K562 (cell line): ENCODE data around the gene ADCY5. TPM values are rescaled to one million over a fixed set of nuclear protein-coding genes. Genes with fewer than 3 reads are reported as not detected.

Experiments used
- ATAC-seq: fragments of 200-7000 bp; cut with Tn5 transposase; 3 replicates; pipeline ENCODE4 v1.9.1; 2020; ENCODE audit warnings: moderate library complexity
- BruUV-seq: library from RNA; stranded (reverse); fragments of 400-500 nt; replicated peaks from 2 replicates; lab custom pipeline; 2021; lab: Mats Ljungman, UMichigan
- CTCF ChIA-PET: fragments of 300-600 bp; formaldehyde crosslinking; extraction: SDS; loops from one replicate; lab custom pipeline; 2021; ENCODE audit warnings: low intra/inter-chr PET ratio; lab: Yijun Ruan, JAX
- POLR2A ChIA-PET: fragments of 300-600, 350-650 bp; sonication (Branson Sonifier 250); formaldehyde crosslinking; extraction: SDS; loops from one replicate; lab custom pipeline; 2021; ENCODE audit warnings: antibody characterized with exemption, inconsistent platforms; lab: Yijun Ruan, JAX
- DNase-seq, 4 experiments: peaks; one replicate each; pipeline versions ENCODE4 v3.0.0 to v3.0.0-alpha.2; 2011 to 2018; ENCODE audit warnings: low spot score in 3 of 4, mixed read lengths in 3 of 4; ENCODE audit errors: extremely low read depth in 1 of 4
- FAIRE-seq: peaks from 2 replicates; lab custom pipeline; 2011; peaks lifted over from hg19 to GRCh38; lab: Jason Lieb, UNC
- H2AFZ ChIP-seq: 2 replicates; pipeline ENCODE4 v1.6.0; 2011; ENCODE audit warnings: low read depth, low read length, control low read depth, inconsistent platforms
- H3K27ac ChIP-seq: fragments of 200-600 bp; 3 replicates; pipeline ENCODE4 v1.8.0; 2011; ENCODE audit warnings: low read depth, mild to moderate bottlenecking, control low read depth, inconsistent platforms, low read length, moderate library complexity, mixed read lengths; ENCODE audit errors: extremely low read depth
- H3K27me3 ChIP-seq, 2 experiments: fragments of 300-600 bp in 1 of 2; 2 replicates in 1 of 2; 3 replicates in 1 of 2; pipeline versions ENCODE4 v1.6.0 to v1.8.0; 2011; ENCODE audit warnings: inconsistent platforms in 2 of 2, low read length in 2 of 2, mild to moderate bottlenecking in 1 of 2, mixed read lengths in 1 of 2, moderate library complexity in 1 of 2; ENCODE audit not compliant: control insufficient read depth in 2 of 2, insufficient read depth in 2 of 2
- H3K36me3 ChIP-seq: fragments of 300-600 bp; 3 replicates; pipeline ENCODE4 v1.8.0; 2011; ENCODE audit warnings: mild to moderate bottlenecking, low read length, inconsistent platforms; ENCODE audit not compliant: control insufficient read depth, insufficient read depth
- H3K4me1 ChIP-seq, 2 experiments: fragments of 200-600 bp in 1 of 2; replicated peaks in 1 of 2; 2 replicates in 1 of 2; 3 replicates in 1 of 2; pipeline versions ENCODE4 v1.5.1 to v1.8.0; 2011; ENCODE audit warnings: inconsistent platforms in 2 of 2, low read length in 2 of 2, mild to moderate bottlenecking in 1 of 2, mixed read lengths in 1 of 2, moderate library complexity in 1 of 2; ENCODE audit not compliant: control insufficient read depth in 2 of 2, insufficient read depth in 2 of 2
- H3K4me2 ChIP-seq: 2 replicates; pipeline ENCODE4 v1.6.1; 2011; ENCODE audit warnings: low read length, control low read depth, inconsistent platforms, mixed read lengths; ENCODE audit not compliant: insufficient read depth
- H3K4me3 ChIP-seq: fragments of 200-600 bp; sonication (generic), shearing (Covaris generic); 2 replicates; pipeline ENCODE4 v1.5.1; 2016; ENCODE audit warnings: control low read depth, inconsistent platforms
- H3K79me2 ChIP-seq: fragments of 200-600 bp; 3 replicates; pipeline ENCODE4 v1.8.0; 2011; ENCODE audit warnings: low read length, inconsistent platforms; ENCODE audit not compliant: control insufficient read depth, insufficient read depth
- H3K9ac ChIP-seq, 2 experiments: 2 replicates each; pipeline versions ENCODE4 v1.6.0 to v1.6.1; 2011; ENCODE audit warnings: low read depth in 2 of 2, low read length in 2 of 2, control low read depth in 1 of 2, inconsistent platforms in 1 of 2, mild to moderate bottlenecking in 1 of 2, mixed read lengths in 1 of 2; ENCODE audit not compliant: insufficient read depth in 1 of 2
- H3K9me1 ChIP-seq: one replicate; pipeline ENCODE4 v1.6.0; 2011; ENCODE audit warnings: inconsistent platforms, mild to moderate bottlenecking, low read length, moderate library complexity; ENCODE audit not compliant: control insufficient read depth, insufficient read depth
- H3K9me3 ChIP-seq: replicated peaks from 2 replicates; pipeline ENCODE4 v1.5.1; 2011; ENCODE audit warnings: low read depth, low read length, inconsistent platforms; ENCODE audit not compliant: control insufficient read depth, insufficient read depth
- H4K20me1 ChIP-seq: replicated peaks from 2 replicates; pipeline ENCODE4 v1.6.1; 2011; ENCODE audit warnings: low read length, inconsistent platforms, mixed read lengths; ENCODE audit not compliant: control insufficient read depth, insufficient read depth
- ATF7 ChIP-seq: fragments of 450-650 bp; IDR thresholded peaks from 2 replicates; pipeline ENCODE4 v1.7.1; 2014; ENCODE audit warnings: mild to moderate bottlenecking, moderate library complexity
- C11orf30 ChIP-seq: fragments of 450-650 bp; IDR thresholded peaks from 2 replicates; pipeline ENCODE4 v1.6.1; 2016; ENCODE audit warnings: low read depth, mild to moderate bottlenecking
- XRCC5 ChIP-seq: fragments of 200-400 bp; formaldehyde crosslinking; IDR thresholded peaks from 2 replicates; pipeline ENCODE4 v1.6.1; 2017; ENCODE audit warnings: low read depth, mild to moderate bottlenecking, low read length
- WGBS: fragments of 100-300 bp; shearing (Covaris generic); methylation state at CpG from one replicate; pipeline ENCODE4 v1.1.6; 2016; ENCODE audit warnings: low coverage, mixed read lengths; ENCODE audit not compliant: insufficient coverage; ENCODE audit errors: missing lambda C conversion rate; 5-methylcytosine and 5-hydroxymethylcytosine counted together
- in situ Hi-C: fragments of 300-500 bp; cut with MboI; formaldehyde crosslinking; loops from 4 replicates; pipeline ENCODE4 v1.15.0; 2018; ENCODE audit warnings: inconsistent platforms, mixed read lengths
- intact Hi-C: fragments of 100-400 bp; cut with micrococcal nuclease; formaldehyde crosslinking; loops from 2 replicates; pipeline ENCODE4 v1.14.2; 2022
- polyA plus RNA-seq, 8 experiments: library from polyadenylated mRNA; depleted of rRNA in 4 of 8; stranded (reverse) in 5 of 8; unstranded in 3 of 8; fragments of >200 nt; fragmentation: Nextera tagmentation in 2 of 8; fragmentation: Illumina TruSeq in 1 of 8; extraction: Ambion mirVana in 2 of 8; extraction: Trizol in 1 of 8; gene quantifications; 2 replicates each; pipeline versions ENCODE4 v1.2.1 to v1.2.3, GENCODE V29; 2011 to 2014; ENCODE audit warnings: inconsistent platforms in 1 of 8, missing spikeins in 1 of 8
- total RNA-seq, 7 experiments: library from RNA; depleted of rRNA in 6 of 7; stranded (reverse); fragments of >200 nt in 6 of 7; fragmentation: Illumina TruSeq in 2 of 7; extraction: Trizol in 2 of 7; gene quantifications; 2 replicates each; pipeline versions ENCODE4 v1.2.1 to v1.2.3, GENCODE V29; 2011 to 2021; ENCODE audit warnings: low replicate concordance in 1 of 7
- TF ChIP-seq, protein P1 (sequence below): fragments of 450-650 bp; formaldehyde crosslinking; IDR thresholded peaks from 2 replicates; pipeline ENCODE4 v1.4.0; 2020; ENCODE audit warnings: mild to moderate bottlenecking, moderate library complexity

The ADCY5 gene
- total and polyA plus RNA-seq, 9 of the 15 experiments (the other 6 are each of a cell fraction or from before 2014, with no cell fraction given) = under 0.01 TPM; not detected in 8

DNA sequence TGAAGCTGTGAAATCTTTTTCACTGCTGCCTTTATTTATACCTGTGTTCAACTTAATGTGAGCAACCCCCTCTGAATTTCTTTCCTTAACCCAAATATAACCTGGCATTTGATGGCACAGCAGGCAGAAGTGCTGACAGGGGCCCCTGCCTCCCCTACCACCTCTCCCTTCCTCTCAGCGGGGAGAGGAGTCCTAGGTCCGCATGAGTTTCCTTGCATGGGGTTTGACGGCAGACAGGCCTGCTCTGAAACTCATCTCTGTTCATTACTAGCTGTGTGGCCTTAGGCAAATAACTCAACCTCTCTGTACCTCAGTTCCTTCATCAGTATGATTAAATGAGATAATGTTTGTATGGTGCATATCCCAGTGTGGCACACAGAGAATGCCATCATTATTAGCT, 167.5 kb downstream of the ADCY5 start:
- intact Hi-C loops = no loop called here
- Histone ChIP-seq H3K9me3 (no peaks in the 10 kb centered on the region), H3K9ac (no peak overlapping the region), H2AFZ (no peak overlapping the region), H3K27ac (no peak overlapping the region), H3K27me3 (no peaks in the 10 kb centered on the region), H3K4me1 (no peaks in the 10 kb centered on the region), H3K4me2 (no peak overlapping the region), H3K79me2 (no peaks in the 10 kb centered on the region), H3K9me1 (no peaks in the 10 kb centered on the region), H3K4me3 (no peak overlapping the region), H3K36me3 (no peaks in the 10 kb centered on the region), H4K20me1 (peaks cover 6% of the 10 kb centered on the region; the same call in 1 of the 2 replicates)
- ChIA-PET CTCF (no interaction called here), POLR2A (no interaction called here)
- no peak for DNase-seq
- in situ Hi-C loops = no loop called here
- ATAC-seq = no peak
- 0% methylated on average over 3 of the region's 3 CpGs for WGBS
- BruUV-seq = no TSS peak
- FAIRE-seq = no peak
- TF ChIP-seq, protein P1, sequence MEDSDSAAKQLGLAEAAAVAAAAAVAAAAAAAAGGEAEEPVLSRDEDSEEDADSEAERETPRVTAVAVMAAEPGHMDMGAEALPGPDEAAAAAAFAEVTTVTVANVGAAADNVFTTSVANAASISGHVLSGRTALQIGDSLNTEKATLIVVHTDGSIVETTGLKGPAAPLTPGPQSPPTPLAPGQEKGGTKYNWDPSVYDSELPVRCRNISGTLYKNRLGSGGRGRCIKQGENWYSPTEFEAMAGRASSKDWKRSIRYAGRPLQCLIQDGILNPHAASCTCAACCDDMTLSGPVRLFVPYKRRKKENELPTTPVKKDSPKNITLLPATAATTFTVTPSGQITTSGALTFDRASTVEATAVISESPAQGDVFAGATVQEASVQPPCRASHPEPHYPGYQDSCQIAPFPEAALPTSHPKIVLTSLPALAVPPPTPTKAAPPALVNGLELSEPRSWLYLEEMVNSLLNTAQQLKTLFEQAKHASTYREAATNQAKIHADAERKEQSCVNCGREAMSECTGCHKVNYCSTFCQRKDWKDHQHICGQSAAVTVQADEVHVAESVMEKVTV (CRISPR knock-in tag) = no peak
- TF ChIP-seq C11orf30 (no peak), ATF7 (no peak)

DNA sequence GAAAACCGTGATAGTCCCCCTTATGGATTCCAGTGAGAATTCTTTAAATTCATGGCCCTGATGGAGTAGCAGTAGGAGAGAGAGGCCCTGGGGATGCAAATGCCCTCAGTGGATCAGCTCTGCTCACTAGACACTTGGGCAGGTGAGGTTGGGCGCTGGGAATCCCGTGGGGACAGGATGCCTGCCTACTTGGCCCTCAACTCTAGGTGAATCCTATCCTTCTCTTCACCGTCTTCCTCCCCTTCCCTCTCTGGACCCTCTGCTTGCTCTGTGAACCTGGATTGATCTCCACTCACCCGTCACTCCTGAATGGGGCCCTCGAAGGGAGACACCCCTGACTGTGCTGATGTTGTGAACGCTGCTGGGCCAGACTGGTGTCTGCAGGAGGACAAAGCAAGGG, 169.8 kb downstream of the ADCY5 start:
- Histone ChIP-seq H3K9me1 (no peaks in the 10 kb centered on the region), H2AFZ (no peak overlapping the region), H3K36me3 (no peaks in the 10 kb centered on the region), H3K4me3 (no peak overlapping the region), H3K9ac (no peak overlapping the region), H3K4me1 (no peaks in the 10 kb centered on the region), H3K79me2 (no peaks in the 10 kb centered on the region), H3K27ac (no peak overlapping the region), H4K20me1 (no peaks in the 10 kb centered on the region), H3K27me3 (no peaks in the 10 kb centered on the region), H3K9me3 (no peaks in the 10 kb centered on the region), H3K4me2 (no peak overlapping the region)
- no TSS peak for BruUV-seq
- in situ Hi-C loops (no loop called here), intact Hi-C loops (no loop called here)
- FAIRE-seq (no peak), ATAC-seq (no peak), DNase-seq (no peak)
- CTCF ChIA-PET = no interaction called here
- 6% methylated on average over 6 of the region's 7 CpGs for WGBS
- no peak for TF ChIP-seq XRCC5
- TF ChIP-seq, all 486 proteins: peak for 0
- POLR2A ChIA-PET = interaction anchor here (0.6 kb wide), 1 partner anchor 119 kb away, joined by 3 read pairs; no protein-coding TSS in a partner anchor
